GM12874 (cell line): ENCODE data around the gene BCAS3.

Experiments
- CTCF ChIP-seq: IDR thresholded peaks from 2 replicates; pipeline ENCODE4 v1.5.1; 2011; ENCODE audit warnings: low read depth, mild to moderate bottlenecking, control low read depth, low read length, moderate library complexity; ENCODE audit not compliant: insufficient read depth

The BCAS3 gene

DNA sequence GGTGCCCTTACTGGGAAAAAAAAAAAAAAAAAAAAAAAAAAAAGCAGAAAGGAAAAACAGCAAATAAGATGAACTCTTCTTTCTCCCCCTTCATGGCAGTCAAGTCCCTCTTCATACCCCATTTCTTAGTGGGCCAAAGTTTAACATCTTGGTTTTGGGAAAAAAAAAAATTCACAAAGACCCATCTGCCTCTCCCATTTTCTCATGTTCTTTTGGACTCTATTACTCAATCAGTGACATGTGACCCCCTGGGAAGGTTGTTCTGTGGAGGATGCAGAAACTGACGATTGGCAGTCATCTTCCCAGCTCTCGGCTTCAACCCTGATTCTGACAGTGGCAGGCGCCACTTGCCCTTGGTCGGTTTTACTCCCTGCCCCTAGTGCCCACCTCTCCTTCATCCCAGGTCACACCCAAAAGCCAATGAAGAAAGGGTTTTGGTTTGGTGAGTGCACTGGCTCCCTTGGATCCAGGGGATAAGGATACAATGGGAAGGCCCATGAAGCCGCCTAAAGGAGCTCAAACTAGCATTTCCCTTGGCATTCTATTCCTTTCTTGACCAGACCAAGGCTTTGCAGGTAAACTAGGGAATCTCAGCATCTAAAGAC, 661.3 kb downstream of the BCAS3 start:
- no peak for TF ChIP-seq CTCF

GRCh38 chr17:61340431-61341209, 663.0 kb downstream of the BCAS3 start:
- TF ChIP-seq CTCF: no peak

GRCh38 chr17:61343576-61343975, 665.9 kb downstream of the BCAS3 start:
- no peak for TF ChIP-seq CTCF

- TF ChIP-seq CTCF: no peak
Observed at GRCh38 chr17:61345061-61345460, 667.4 kb downstream of the BCAS3 start.

DNA sequence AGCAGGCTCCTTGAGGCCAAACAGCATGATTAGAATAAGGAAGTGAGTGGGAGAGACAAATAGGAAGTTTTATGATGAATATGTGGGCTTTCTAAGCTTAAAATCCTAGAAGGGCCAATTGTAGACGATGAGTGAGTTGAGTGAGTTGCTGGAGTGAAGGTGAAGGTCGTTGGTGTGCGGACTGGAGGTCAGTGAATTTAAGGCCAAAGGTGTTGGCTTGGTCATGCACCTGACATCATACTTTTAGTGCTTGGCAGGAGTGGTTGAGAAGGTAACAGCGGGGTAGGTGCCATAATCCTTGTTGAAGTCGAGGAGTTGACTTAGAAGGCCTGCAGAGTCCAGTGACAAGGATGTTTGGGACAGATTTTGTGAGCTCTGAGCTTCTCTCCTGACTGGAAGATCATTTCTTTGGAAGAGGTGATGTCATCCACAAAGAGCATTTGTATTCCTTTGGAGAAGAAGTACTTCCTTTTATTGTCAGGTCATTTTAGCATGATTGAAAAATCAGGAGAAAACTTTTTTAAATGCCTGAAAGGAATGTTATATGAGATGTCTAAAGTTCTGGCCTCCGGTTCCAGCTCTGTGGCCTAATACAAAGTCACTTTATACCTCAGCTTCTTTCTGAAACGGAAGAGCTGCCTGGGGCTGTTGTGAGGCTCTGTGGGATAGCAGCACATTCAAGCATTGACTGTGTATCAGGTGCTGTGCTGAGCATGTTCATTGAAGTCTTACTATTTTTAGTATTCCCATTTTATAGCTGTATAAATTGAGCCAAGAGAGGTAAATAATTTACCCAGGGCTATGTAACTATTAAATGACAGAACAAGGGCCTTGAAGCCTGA, 668.4 kb downstream of the BCAS3 start:
- TF ChIP-seq CTCF: no peak

DNA sequence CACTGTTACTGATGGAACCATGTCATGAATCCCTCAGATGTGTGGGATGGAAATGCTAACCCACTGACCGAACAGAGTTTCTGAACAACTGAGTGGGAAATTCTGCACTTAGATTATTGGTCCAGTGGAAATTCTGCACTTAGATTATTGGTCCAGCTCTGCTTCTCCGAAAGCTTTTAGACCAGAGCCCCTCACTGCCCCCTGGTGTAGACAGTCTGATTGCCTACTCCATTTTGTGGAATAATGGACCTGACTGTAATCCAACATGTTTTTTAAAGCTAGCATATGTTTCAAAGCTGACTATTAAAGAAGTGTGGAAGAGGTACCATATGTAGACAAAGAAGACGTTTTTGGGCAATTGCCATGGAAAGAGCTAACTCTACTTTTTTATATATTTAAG, 671.7 kb downstream of the BCAS3 start:
- TF ChIP-seq CTCF: peak; percentile 14; the same call in 1 of the 2 replicates

DNA sequence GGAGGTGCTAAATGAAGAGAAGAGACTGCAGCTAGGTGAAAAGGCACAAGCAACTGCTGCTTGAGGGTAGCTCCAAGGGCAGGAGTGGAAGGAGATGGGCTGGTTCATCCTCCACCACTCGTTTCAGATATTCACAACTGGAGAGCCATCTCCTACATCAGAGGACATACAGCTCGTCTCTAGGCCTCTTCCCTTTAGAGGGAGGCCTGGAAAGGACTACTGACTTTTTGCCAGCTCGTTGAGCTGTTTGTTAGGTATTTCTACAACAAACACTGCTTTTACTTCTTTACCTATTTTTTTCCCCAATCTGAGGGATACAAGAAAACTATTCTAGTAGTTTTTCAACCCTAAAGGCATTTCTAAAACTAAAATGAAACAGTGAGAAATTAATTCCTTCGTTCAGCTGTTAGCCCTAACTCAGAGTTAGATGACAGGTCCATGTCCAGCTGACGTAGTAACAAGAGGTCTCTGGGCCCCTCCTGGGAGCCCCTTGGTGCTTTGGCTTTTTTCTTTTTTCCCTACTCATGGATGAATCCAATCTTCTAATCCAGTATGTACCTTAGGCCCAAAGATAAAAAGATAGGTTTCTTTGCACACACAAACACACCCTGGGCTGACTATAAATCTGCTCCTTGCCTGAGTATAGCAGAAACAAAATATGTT, 674.2 kb downstream of the BCAS3 start:
- no peak for TF ChIP-seq CTCF
